ENCODE measurements around the gene RIPPLY1.

DNA sequence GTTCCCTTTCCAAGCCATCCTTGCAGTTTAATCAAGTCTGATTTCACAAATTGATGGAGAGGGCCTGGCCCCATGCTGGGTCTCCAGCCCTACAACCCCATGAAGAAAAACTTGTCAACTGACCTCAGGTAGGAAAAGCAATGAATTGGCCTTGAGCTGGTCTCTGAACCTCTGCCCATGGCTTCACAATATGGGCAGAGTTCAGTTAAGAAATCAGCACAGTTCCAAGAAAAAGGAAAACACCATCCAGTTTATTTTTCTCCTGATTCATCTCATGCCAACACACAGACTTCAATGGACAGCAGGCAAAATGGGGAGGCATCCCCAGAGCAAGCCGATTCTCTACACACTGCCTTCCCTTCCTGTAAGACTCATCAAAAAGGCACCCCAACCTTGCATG is 3.3 kb downstream of the RIPPLY1 start:
- TF ChIP-seq, protein P1, sequence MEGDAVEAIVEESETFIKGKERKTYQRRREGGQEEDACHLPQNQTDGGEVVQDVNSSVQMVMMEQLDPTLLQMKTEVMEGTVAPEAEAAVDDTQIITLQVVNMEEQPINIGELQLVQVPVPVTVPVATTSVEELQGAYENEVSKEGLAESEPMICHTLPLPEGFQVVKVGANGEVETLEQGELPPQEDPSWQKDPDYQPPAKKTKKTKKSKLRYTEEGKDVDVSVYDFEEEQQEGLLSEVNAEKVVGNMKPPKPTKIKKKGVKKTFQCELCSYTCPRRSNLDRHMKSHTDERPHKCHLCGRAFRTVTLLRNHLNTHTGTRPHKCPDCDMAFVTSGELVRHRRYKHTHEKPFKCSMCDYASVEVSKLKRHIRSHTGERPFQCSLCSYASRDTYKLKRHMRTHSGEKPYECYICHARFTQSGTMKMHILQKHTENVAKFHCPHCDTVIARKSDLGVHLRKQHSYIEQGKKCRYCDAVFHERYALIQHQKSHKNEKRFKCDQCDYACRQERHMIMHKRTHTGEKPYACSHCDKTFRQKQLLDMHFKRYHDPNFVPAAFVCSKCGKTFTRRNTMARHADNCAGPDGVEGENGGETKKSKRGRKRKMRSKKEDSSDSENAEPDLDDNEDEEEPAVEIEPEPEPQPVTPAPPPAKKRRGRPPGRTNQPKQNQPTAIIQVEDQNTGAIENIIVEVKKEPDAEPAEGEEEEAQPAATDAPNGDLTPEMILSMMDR (IDR thresholded peaks at IDR 0.05): no peak
- TF ChIP-seq POLR2AphosphoS5 (IDR thresholded peaks at IDR 0.05): no peak

Measured in upper lobe of left lung (tissue), 4 donors.